H1 (cell line): ENCODE results near the gene DAZAP2. TPM values are rescaled to one million over a fixed set of nuclear protein-coding genes. Genes with fewer than 3 reads are reported as not detected.

ENCODE experiments used
- CTCF ChIA-PET: fragments of 300-600 bp; sonication (Branson Sonifier 250); formaldehyde crosslinking; loops from one replicate; lab custom pipeline; 2021; ENCODE audit not compliant: partially characterized antibody; lab: Charles Lee
- POLR2A ChIA-PET: fragments of 300-600 bp; sonication (Branson Sonifier 250); formaldehyde crosslinking; loops from one replicate; lab custom pipeline; 2021; ENCODE audit warnings: inconsistent platforms; ENCODE audit not compliant: partially characterized antibody; lab: Charles Lee
- DNase-seq, 2 experiments: peaks; one replicate each; pipeline versions ENCODE4 v3.0.0 to v3.0.0-alpha.2; 2010 to 2022; ENCODE audit warnings: low spot score in 2 of 2, low read depth in 1 of 2, mixed read lengths in 1 of 2
- FAIRE-seq: peaks from 2 replicates; lab custom pipeline; 2011; peaks lifted over from hg19 to GRCh38; lab: Jason Lieb, UNC
- H2AFZ ChIP-seq: 2 replicates; pipeline ENCODE4 v1.8.1; 2012; ENCODE audit warnings: low read length, inconsistent platforms
- H2AK5ac ChIP-seq: 2 replicates; pipeline ENCODE4 v1.6.1; 2013; ENCODE audit warnings: low read depth, low read length
- H2BK120ac ChIP-seq: replicated peaks from 2 replicates; pipeline ENCODE3; 2013; ENCODE audit warnings: low read depth, low read length, inconsistent platforms
- H2BK12ac ChIP-seq: 2 replicates; pipeline ENCODE4 v1.6.1; 2013; ENCODE audit warnings: low read depth, low read length
- H2BK15ac ChIP-seq: 2 replicates; pipeline ENCODE4 v1.6.1; 2013; ENCODE audit warnings: low read length
- H2BK20ac ChIP-seq: 2 replicates; pipeline ENCODE4 v1.6.1; 2013; ENCODE audit warnings: low read length
- H2BK5ac ChIP-seq: 2 replicates; pipeline ENCODE4 v1.6.1; 2013; ENCODE audit warnings: low read depth, low read length
- H3K14ac ChIP-seq: 2 replicates; pipeline ENCODE4 v1.6.1; 2013; ENCODE audit warnings: inconsistent platforms; ENCODE audit not compliant: insufficient read length
- H3K18ac ChIP-seq: 2 replicates; pipeline ENCODE4 v1.6.1; 2013; ENCODE audit warnings: low read length; ENCODE audit errors: extremely low read depth
- H3K23ac ChIP-seq: 2 replicates; pipeline ENCODE4 v1.6.1; 2013; ENCODE audit warnings: inconsistent platforms; ENCODE audit not compliant: insufficient read length
- H3K23me2 ChIP-seq: 2 replicates; pipeline ENCODE4 v1.6.1; 2013; ENCODE audit warnings: low read depth, low read length
- H3K27ac ChIP-seq: 2 replicates; pipeline ENCODE4 v1.6.1; 2011; ENCODE audit warnings: low read depth, low read length, inconsistent platforms
- H3K27me3 ChIP-seq, 4 experiments: replicated peaks in 1 of 4; 1 replicate in 1 of 4; 2 replicates in 3 of 4; pipeline versions ENCODE4 v1.6.1 to v1.8.1; 2011 to 2013; ENCODE audit warnings: low read length in 3 of 4, mild to moderate bottlenecking in 3 of 4, inconsistent platforms in 2 of 4, mixed read lengths in 2 of 4, moderate library complexity in 1 of 4; ENCODE audit not compliant: control insufficient read depth in 3 of 4, insufficient read depth in 3 of 4; ENCODE audit errors: extremely low read depth in 1 of 4
- H3K36me3 ChIP-seq, 4 experiments: 2 replicates each; pipeline versions ENCODE4 v1.6.1 to v1.8.1; 2011 to 2013; ENCODE audit warnings: mild to moderate bottlenecking in 4 of 4, low read length in 3 of 4, moderate library complexity in 2 of 4, control low read depth in 1 of 4, inconsistent platforms in 1 of 4; ENCODE audit not compliant: insufficient read depth in 4 of 4, control insufficient read depth in 2 of 4
- H3K4ac ChIP-seq: replicated peaks from 2 replicates; pipeline ENCODE3; 2013; ENCODE audit warnings: low read length, low read depth, mixed read lengths, inconsistent platforms; ENCODE audit not compliant: insufficient read length
- H3K4me1 ChIP-seq, 4 experiments: replicated peaks in 1 of 4; 1 replicate in 1 of 4; 2 replicates in 3 of 4; pipeline versions ENCODE4 v1.6.1 to v1.8.1; 2011 to 2013; ENCODE audit warnings: low read length in 3 of 4, inconsistent platforms in 2 of 4, mixed read lengths in 1 of 4; ENCODE audit not compliant: insufficient read depth in 4 of 4, control insufficient read depth in 3 of 4
- H3K4me2 ChIP-seq, 2 experiments: 2 replicates each; pipeline versions ENCODE4 v1.6.1 to v1.8.1; 2011 to 2013; ENCODE audit warnings: low read depth in 2 of 2, low read length in 2 of 2, control low read depth in 1 of 2, inconsistent platforms in 1 of 2, mild to moderate bottlenecking in 1 of 2; ENCODE audit not compliant: insufficient read depth in 1 of 2
- H3K4me3 ChIP-seq, 4 experiments: fragments of 200-600, 300-600 bp in 1 of 4; sonication (generic), shearing (Covaris generic), sonication (Bioruptor Twin) in 1 of 4; 2 replicates each; pipeline versions ENCODE4 v1.5.1 to v1.8.1; 2011 to 2016; ENCODE audit warnings: low read length in 4 of 4, low read depth in 3 of 4, control low read depth in 2 of 4, inconsistent platforms in 2 of 4, mild to moderate bottlenecking in 2 of 4, mixed read lengths in 1 of 4, moderate library complexity in 1 of 4; ENCODE audit not compliant: insufficient read depth in 2 of 4; ENCODE audit errors: extremely low read depth in 1 of 4
- H3K56ac ChIP-seq: replicated peaks from 2 replicates; pipeline ENCODE3; 2013; ENCODE audit warnings: low read depth, mild to moderate bottlenecking, mixed read lengths, low read length, inconsistent platforms; ENCODE audit not compliant: insufficient read length
- H3K79me1 ChIP-seq: 2 replicates; pipeline ENCODE4 v1.6.1; 2013; ENCODE audit warnings: low read depth, low read length, control low read depth
- H3K79me2 ChIP-seq, 2 experiments: 2 replicates each; pipeline versions ENCODE4 v1.6.1 to v1.8.1; 2012 to 2013; ENCODE audit warnings: low read length in 2 of 2, mild to moderate bottlenecking in 2 of 2, inconsistent platforms in 1 of 2; ENCODE audit not compliant: insufficient read depth in 2 of 2, control insufficient read depth in 1 of 2
- H3K9ac ChIP-seq, 4 experiments: replicated peaks in 1 of 4; 1 replicate in 1 of 4; 2 replicates in 3 of 4; pipeline versions ENCODE4 v1.6.1 to v1.8.1; 2011 to 2013; ENCODE audit warnings: low read depth in 3 of 4, low read length in 3 of 4, control low read depth in 2 of 4, mild to moderate bottlenecking in 2 of 4, moderate library complexity in 2 of 4, inconsistent platforms in 1 of 4; ENCODE audit errors: extremely low read depth in 1 of 4
- H3K9me3 ChIP-seq, 2 experiments: 2 replicates each; pipeline versions ENCODE4 v1.6.1 to v1.8.1; 2012 to 2013; ENCODE audit warnings: mild to moderate bottlenecking in 2 of 2, moderate library complexity in 2 of 2, control low read depth in 1 of 2, inconsistent platforms in 1 of 2, low read depth in 1 of 2, low read length in 1 of 2, mixed read lengths in 1 of 2; ENCODE audit not compliant: insufficient read depth in 2 of 2
- H4K20me1 ChIP-seq, 2 experiments: replicated peaks in 1 of 2; 2 replicates each; pipeline versions ENCODE3 to v1.8.1; 2011 to 2013; ENCODE audit warnings: inconsistent platforms in 2 of 2, low read length in 2 of 2, mild to moderate bottlenecking in 1 of 2; ENCODE audit not compliant: insufficient read depth in 2 of 2, control insufficient read depth in 1 of 2
- H4K5ac ChIP-seq: 2 replicates; pipeline ENCODE4 v1.6.1; 2013; ENCODE audit warnings: low read length, low read depth, mixed read lengths, inconsistent platforms; ENCODE audit not compliant: insufficient read length
- H4K8ac ChIP-seq: 2 replicates; pipeline ENCODE4 v1.8.0; 2013; ENCODE audit warnings: mild to moderate bottlenecking, moderate library complexity, low read length, inconsistent platforms; ENCODE audit not compliant: insufficient read depth; ENCODE audit errors: extremely low read depth
- H4K91ac ChIP-seq: replicated peaks from 2 replicates; pipeline ENCODE3; 2013; ENCODE audit warnings: low read length, mixed read lengths, inconsistent platforms; ENCODE audit not compliant: insufficient read length
- BACH1 ChIP-seq: IDR thresholded peaks from 2 replicates; pipeline ENCODE4 v1.6.1; 2012; ENCODE audit warnings: low read length, improper control_type of control experiment
- BCL11A ChIP-seq, 2 experiments: IDR thresholded peaks; one replicate each; pipeline ENCODE4 v1.6.1; 2011; ENCODE audit warnings: low read depth in 2 of 2, low read length in 2 of 2, mild to moderate bottlenecking in 2 of 2
- CHD1 ChIP-seq: IDR thresholded peaks from 2 replicates; pipeline ENCODE4 v1.6.1; 2012; ENCODE audit warnings: low read depth, low read length, improper control_type of control experiment
- CHD2 ChIP-seq: IDR thresholded peaks from 2 replicates; pipeline ENCODE4 v1.6.1; 2012; ENCODE audit warnings: low read length, improper control_type of control experiment
- EGR1 ChIP-seq: IDR thresholded peaks from 2 replicates; pipeline ENCODE4 v1.6.1; 2011; ENCODE audit warnings: low read depth, low read length, borderline replicate concordance
- EP300 ChIP-seq, 2 experiments: IDR thresholded peaks; 1 replicate in 1 of 2; 2 replicates in 1 of 2; pipeline ENCODE4 v1.6.1; 2011 to 2012; ENCODE audit warnings: low read depth in 2 of 2, low read length in 2 of 2, mild to moderate bottlenecking in 2 of 2, borderline replicate concordance in 1 of 2, inconsistent platforms in 1 of 2, moderate library complexity in 1 of 2
- KDM4A ChIP-seq: IDR thresholded peaks from one replicate; pipeline ENCODE4 v1.7.1; 2012; ENCODE audit warnings: low read depth, mild to moderate bottlenecking, moderate library complexity, low read length, inconsistent platforms; ENCODE audit not compliant: severe bottlenecking
- KDM5A ChIP-seq: fragments of 200-600 bp; IDR thresholded peaks from 2 replicates; pipeline ENCODE4 v1.7.1; 2012; ENCODE audit warnings: mild to moderate bottlenecking, low read length, inconsistent platforms, mixed read lengths
- NRF1 ChIP-seq: IDR thresholded peaks from 2 replicates; pipeline ENCODE4 v1.6.1; 2011; ENCODE audit warnings: mild to moderate bottlenecking, low read depth, low read length, improper control_type of control experiment
- RNF2 ChIP-seq: fragments of 200-900, 300-1000 bp; sonication (generic); IDR thresholded peaks from 2 replicates; pipeline ENCODE4 v1.7.1; 2016; ENCODE audit warnings: borderline replicate concordance, low read depth, mild to moderate bottlenecking, antibody characterized with exemption, low read length; ENCODE audit not compliant: poor library complexity, severe bottlenecking; ENCODE audit errors: missing control alignments
- SIRT6 ChIP-seq: IDR thresholded peaks from one replicate; pipeline ENCODE4 v1.7.1; 2012; ENCODE audit warnings: low read length, inconsistent platforms
- SP2 ChIP-seq: IDR thresholded peaks from 2 replicates; pipeline ENCODE4 v1.6.1; 2012; ENCODE audit warnings: mild to moderate bottlenecking, low read length, inconsistent platforms
- SUZ12 ChIP-seq: fragments of 200-600 bp; sonication (generic); IDR thresholded peaks from 2 replicates; pipeline ENCODE4 v1.6.1; 2012; ENCODE audit warnings: mild to moderate bottlenecking, inconsistent platforms, low read length, moderate library complexity, mixed read lengths
- TAF7 ChIP-seq: optimal IDR thresholded peaks from 2 replicates; pipeline ENCODE3; 2011; ENCODE audit warnings: low read depth, mild to moderate bottlenecking, inconsistent platforms, low read length, moderate library complexity, borderline replicate concordance
- ZNF274 ChIP-seq: IDR thresholded peaks from 2 replicates; pipeline ENCODE4 v1.7.0; 2012; ENCODE audit warnings: low read length, borderline replicate concordance; ENCODE audit errors: extremely low read depth
- WGBS, 2 experiments: shearing (Covaris generic) in 1 of 2; methylation state at CpG; one replicate each; pipeline versions ENCODE4 v1.1.6 to v1.1.7; 2013 to 2015; ENCODE audit warnings: low lambda C conversion rate in 2 of 2, mixed read lengths in 2 of 2, inconsistent platforms in 1 of 2, low coverage in 1 of 2, missing lambda C conversion rate in 1 of 2; ENCODE audit not compliant: insufficient replicate concordance in 2 of 2, insufficient coverage in 1 of 2, insufficient read length in 1 of 2; ENCODE audit errors: extremely low coverage in 1 of 2, missing lambda C conversion rate in 1 of 2; 5-methylcytosine and 5-hydroxymethylcytosine counted together
- polyA plus RNA-seq, 7 experiments: library from polyadenylated mRNA; depleted of rRNA in 3 of 7; stranded (reverse) in 5 of 7; unstranded in 2 of 7; fragments of >200 nt in 5 of 7; fragments of 200-250 nt in 2 of 7; gene quantifications; 1 replicate in 5 of 7; 2 replicates in 1 of 7; 4 replicates in 1 of 7; pipeline versions ENCODE4 v1.2.1 to v1.2.3, GENCODE V29; 2011 to 2013; ENCODE audit warnings: missing spikeins in 2 of 7, mixed read lengths in 2 of 7
- total RNA-seq: library from RNA; stranded (reverse); fragmentation: NEBNext Ultra II Directional; extraction: Animal tissue kit (Norgen Biotek cat#: 25700); gene quantifications from 2 replicates; pipeline ENCODE4 v1.2.1, GENCODE V29; 2021

The DAZAP2 gene
- total and polyA plus RNA-seq, 2 of the 8 experiments (the other 6 are each of a cell fraction or from before 2014, with no cell fraction given) = 27.1 to 77.2 TPM

- Histone ChIP-seq H4K20me1 (no peaks in the 10 kb centered on the region), H4K8ac (no peak overlapping the region), H2BK20ac (no peak overlapping the region), H2BK12ac (no peak overlapping the region), H2BK120ac (no peak overlapping the region), H3K27me3 (no peaks in the 10 kb centered on the region), H3K18ac (no peak overlapping the region), H3K9ac (no peak overlapping the region), H3K79me1 (no peaks in the 10 kb centered on the region), H3K27ac (no peak overlapping the region), H3K23me2 (peaks cover 3% of the 10 kb centered on the region), H3K4me2 (no peak overlapping the region), H2AFZ (no peak overlapping the region), H3K4ac (no peak overlapping the region), H3K4me3 (no peak overlapping the region), H2AK5ac (no peak overlapping the region), H2BK15ac (no peak overlapping the region), H3K4me1 (peaks cover 0 to 5% (median 1%) of the 10 kb centered on the region in 4 experiments; a peak in 6 of 7 replicates), H4K91ac (no peak overlapping the region), H4K5ac (no peak overlapping the region), H3K79me2 (peaks cover 0 to under 1% of the 10 kb centered on the region in 2 experiments; a peak in 2 of 4 replicates), H3K23ac (no peak overlapping the region), H3K36me3 (no peaks in the 10 kb centered on the region), H3K56ac (no peak overlapping the region), H3K9me3 (no peaks in the 10 kb centered on the region), H2BK5ac (no peak overlapping the region), H3K14ac (no peak overlapping the region)
- CTCF ChIA-PET = interaction anchor here (0.7 to 1.5 kb wide), 3 partner anchors 18 to 107 kb away, joined by 3 to 4 read pairs (median 3); no protein-coding TSS in a partner anchor
- WGBS, 2 experiments = 94% methylated on average over 5 of the region's 5 CpGs; no CpG with 5 or more reads in 1 of the 2 experiments
- POLR2A ChIA-PET = no interaction called here
- no peak for FAIRE-seq
- no peak for DNase-seq
- TF ChIP-seq BACH1 = no peak
- no peak for TF ChIP-seq SUZ12
- no peak for TF ChIP-seq NRF1
- TF ChIP-seq SP2 = no peak
- no peak for TF ChIP-seq RNF2
- TF ChIP-seq BCL11A (IDR thresholded peaks at IDR 0.05; ENCODE audit: low read depth in 2 of 2, low read length in 2 of 2) = no peak
- TF ChIP-seq KDM5A = no peak
- no peak for TF ChIP-seq SIRT6
- TF ChIP-seq ZNF274 = no peak
- no peak for TF ChIP-seq KDM4A
- no peak for TF ChIP-seq EP300 (IDR thresholded peaks at IDR 0.05; ENCODE audit: borderline replicate concordance in 1 of 2, low read depth in 2 of 2, low read length in 2 of 2)
- no peak for TF ChIP-seq CHD1
- TF ChIP-seq CHD2 = no peak
- TF ChIP-seq EGR1 = no peak
- no peak for TF ChIP-seq TAF7
Measured at GRCh38 chr12:51234530-51234929, 4.1 kb upstream of the DAZAP2 start.
